K562 (cell line): Measurements from ENCODE around the gene MCL1. TPM values are rescaled to one million over a fixed set of nuclear protein-coding genes. Genes with fewer than 3 reads are reported as not detected.
A peak's percentile ranks its signal among the peaks of the same experiment; 100 is the strongest.

ENCODE experiments used
- CBX5 ChIP-seq: IDR thresholded peaks from 2 replicates; pipeline ENCODE4 v1.6.1; 2014; ENCODE audit warnings: low read depth, borderline replicate concordance
- CXXC5 ChIP-seq: fragments of 250-450 bp; sonication (Bioruptor Pico); IDR thresholded peaks from 2 replicates; pipeline ENCODE4 v1.8.0; 2022; ENCODE audit warnings: inconsistent platforms, mild to moderate bottlenecking, moderate library complexity
- E2F3 ChIP-seq: fragments of 250-450 bp; sonication (Bioruptor Pico); IDR thresholded peaks from 2 replicates; pipeline ENCODE4 v1.4.0; 2020; ENCODE audit warnings: mild to moderate bottlenecking
- ERF ChIP-seq: fragments of 450-650 bp; formaldehyde crosslinking; IDR thresholded peaks from 2 replicates; pipeline ENCODE4 v1.4.0; 2020; ENCODE audit warnings: mild to moderate bottlenecking, mixed read lengths
- GABPA ChIP-seq: fragments of 200-800 bp; sonication (Bioruptor generic); conservative IDR thresholded peaks from 2 replicates; pipeline ENCODE4 v1.6.1; 2016; ENCODE audit warnings: low read depth, missing genetic modification characterization, missing compliant biosample characterization
- KDM4B ChIP-seq, 2 experiments: fragments of 450-650 bp in 1 of 2; sonication (generic) in 1 of 2; IDR thresholded peaks; 2 replicates each; pipeline ENCODE4 v1.6.1; 2016 to 2017; ENCODE audit warnings: borderline replicate concordance in 2 of 2, antibody characterized with exemption in 1 of 2, low read depth in 1 of 2, mild to moderate bottlenecking in 1 of 2
- NR2C1 ChIP-seq, 2 experiments: fragments of 450-650 bp; IDR thresholded peaks; 2 replicates each; pipeline ENCODE4 v1.6.1; 2017; ENCODE audit warnings: mild to moderate bottlenecking in 2 of 2, antibody characterized with exemption in 1 of 2, inconsistent platforms in 1 of 2, missing compliant biosample characterization in 1 of 2, missing genetic modification characterization in 1 of 2
- NUFIP1 ChIP-seq: fragments of 450-650 bp; IDR thresholded peaks from 2 replicates; pipeline ENCODE4 v1.6.1; 2018; ENCODE audit not compliant: partially characterized antibody
- POLR2AphosphoS2 ChIP-seq: IDR thresholded peaks from 2 replicates; pipeline ENCODE4 v1.6.1; 2012; ENCODE audit warnings: low read length, improper control_type of control experiment
- RCOR1 ChIP-seq, 2 experiments: IDR thresholded peaks; 2 replicates each; pipeline ENCODE4 v1.6.1; 2012; ENCODE audit warnings: low read depth in 2 of 2, low read length in 2 of 2, borderline replicate concordance in 1 of 2, improper control_type of control experiment in 1 of 2
- RFX1 ChIP-seq: fragments of 450-650 bp; IDR thresholded peaks from 2 replicates; pipeline ENCODE4 v1.6.1; 2016; ENCODE audit warnings: mild to moderate bottlenecking, moderate library complexity
- SIN3B ChIP-seq: fragments of 450-650 bp; IDR thresholded peaks from 2 replicates; pipeline ENCODE4 v1.6.1; 2017; ENCODE audit warnings: low read depth, mild to moderate bottlenecking, moderate library complexity
- polyA plus RNA-seq, 8 experiments: library from polyadenylated mRNA; depleted of rRNA in 4 of 8; stranded (reverse) in 5 of 8; unstranded in 3 of 8; fragments of >200 nt; fragmentation: Nextera tagmentation in 2 of 8; fragmentation: Illumina TruSeq in 1 of 8; extraction: Ambion mirVana in 2 of 8; extraction: Trizol in 1 of 8; gene quantifications; 2 replicates each; pipeline versions ENCODE4 v1.2.1 to v1.2.3, GENCODE V29; 2011 to 2014; ENCODE audit warnings: inconsistent platforms in 1 of 8, missing spikeins in 1 of 8
- total RNA-seq, 7 experiments: library from RNA; depleted of rRNA in 6 of 7; stranded (reverse); fragments of >200 nt in 6 of 7; fragmentation: Illumina TruSeq in 2 of 7; extraction: Trizol in 2 of 7; gene quantifications; 2 replicates each; pipeline versions ENCODE4 v1.2.1 to v1.2.3, GENCODE V29; 2011 to 2021; ENCODE audit warnings: low replicate concordance in 1 of 7
- TF ChIP-seq, protein P1 (sequence below): fragments of 250-450 bp; sonication (Bioruptor Pico); IDR thresholded peaks from 2 replicates; pipeline ENCODE4 v1.4.0; 2020
- TF ChIP-seq, protein P2 (sequence below): sonication (generic); formaldehyde crosslinking; IDR thresholded peaks from 2 replicates; pipeline ENCODE4 v1.8.1; 2023; ENCODE audit warnings: mild to moderate bottlenecking, missing genetic modification reagents
- TF ChIP-seq, protein P3 (sequence below): sonication (generic); formaldehyde crosslinking; IDR thresholded peaks from 2 replicates; pipeline ENCODE4 v1.8.1; 2023; ENCODE audit warnings: missing genetic modification reagents, mild to moderate bottlenecking, borderline replicate concordance

MCL1 gene
- total and polyA plus RNA-seq, 9 of the 15 experiments (the other 6 are each of a cell fraction or from before 2014, with no cell fraction given) = 27.1 to 224 (median 138) TPM

- TF ChIP-seq, protein P1, sequence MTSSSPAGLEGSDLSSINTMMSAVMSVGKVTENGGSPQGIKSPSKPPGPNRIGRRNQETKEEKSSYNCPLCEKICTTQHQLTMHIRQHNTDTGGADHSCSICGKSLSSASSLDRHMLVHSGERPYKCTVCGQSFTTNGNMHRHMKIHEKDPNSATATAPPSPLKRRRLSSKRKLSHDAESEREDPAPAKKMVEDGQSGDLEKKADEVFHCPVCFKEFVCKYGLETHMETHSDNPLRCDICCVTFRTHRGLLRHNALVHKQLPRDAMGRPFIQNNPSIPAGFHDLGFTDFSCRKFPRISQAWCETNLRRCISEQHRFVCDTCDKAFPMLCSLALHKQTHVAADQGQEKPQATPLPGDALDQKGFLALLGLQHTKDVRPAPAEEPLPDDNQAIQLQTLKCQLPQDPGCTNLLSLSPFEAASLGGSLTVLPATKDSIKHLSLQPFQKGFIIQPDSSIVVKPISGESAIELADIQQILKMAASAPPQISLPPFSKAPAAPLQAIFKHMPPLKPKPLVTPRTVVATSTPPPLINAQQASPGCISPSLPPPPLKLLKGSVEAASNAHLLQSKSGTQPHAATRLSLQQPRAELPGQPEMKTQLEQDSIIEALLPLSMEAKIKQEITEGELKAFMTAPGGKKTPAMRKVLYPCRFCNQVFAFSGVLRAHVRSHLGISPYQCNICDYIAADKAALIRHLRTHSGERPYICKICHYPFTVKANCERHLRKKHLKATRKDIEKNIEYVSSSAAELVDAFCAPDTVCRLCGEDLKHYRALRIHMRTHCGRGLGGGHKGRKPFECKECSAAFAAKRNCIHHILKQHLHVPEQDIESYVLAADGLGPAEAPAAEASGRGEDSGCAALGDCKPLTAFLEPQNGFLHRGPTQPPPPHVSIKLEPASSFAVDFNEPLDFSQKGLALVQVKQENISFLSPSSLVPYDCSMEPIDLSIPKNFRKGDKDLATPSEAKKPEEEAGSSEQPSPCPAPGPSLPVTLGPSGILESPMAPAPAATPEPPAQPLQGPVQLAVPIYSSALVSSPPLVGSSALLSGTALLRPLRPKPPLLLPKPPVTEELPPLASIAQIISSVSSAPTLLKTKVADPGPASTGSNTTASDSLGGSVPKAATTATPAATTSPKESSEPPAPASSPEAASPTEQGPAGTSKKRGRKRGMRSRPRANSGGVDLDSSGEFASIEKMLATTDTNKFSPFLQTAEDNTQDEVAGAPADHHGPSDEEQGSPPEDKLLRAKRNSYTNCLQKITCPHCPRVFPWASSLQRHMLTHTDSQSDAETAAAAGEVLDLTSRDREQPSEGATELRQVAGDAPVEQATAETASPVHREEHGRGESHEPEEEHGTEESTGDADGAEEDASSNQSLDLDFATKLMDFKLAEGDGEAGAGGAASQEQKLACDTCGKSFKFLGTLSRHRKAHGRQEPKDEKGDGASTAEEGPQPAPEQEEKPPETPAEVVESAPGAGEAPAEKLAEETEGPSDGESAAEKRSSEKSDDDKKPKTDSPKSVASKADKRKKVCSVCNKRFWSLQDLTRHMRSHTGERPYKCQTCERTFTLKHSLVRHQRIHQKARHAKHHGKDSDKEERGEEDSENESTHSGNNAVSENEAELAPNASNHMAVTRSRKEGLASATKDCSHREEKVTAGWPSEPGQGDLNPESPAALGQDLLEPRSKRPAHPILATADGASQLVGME (CRISPR knock-in tag) = no peak
- TF ChIP-seq SIN3B (no peak), RFX1 (no peak), ERF (no peak), CBX5 (no peak), RCOR1 (IDR thresholded peaks at IDR 0.05; ENCODE audit: borderline replicate concordance in 1 of 2, low read depth in 2 of 2, low read length in 2 of 2) (no peak), GABPA (tag) (no peak), KDM4B (IDR thresholded peaks at IDR 0.05; ENCODE audit: borderline replicate concordance in 2 of 2, low read depth in 1 of 2) (no peak), E2F3 (CRISPR knock-in tag) (no peak), NUFIP1 (no peak), NR2C1 (IDR thresholded peaks at IDR 0.05) (no peak), NR2C1 (tag; IDR thresholded peaks at IDR 0.05) (peak; percentile 71), CXXC5 (CRISPR knock-in tag) (0 out of 2 replicates have a peak, but pooled peaks have one; percentile 26), POLR2AphosphoS2 (0 out of 2 replicates have a peak, but pooled peaks have one; percentile 27)
- TF ChIP-seq, protein P2, sequence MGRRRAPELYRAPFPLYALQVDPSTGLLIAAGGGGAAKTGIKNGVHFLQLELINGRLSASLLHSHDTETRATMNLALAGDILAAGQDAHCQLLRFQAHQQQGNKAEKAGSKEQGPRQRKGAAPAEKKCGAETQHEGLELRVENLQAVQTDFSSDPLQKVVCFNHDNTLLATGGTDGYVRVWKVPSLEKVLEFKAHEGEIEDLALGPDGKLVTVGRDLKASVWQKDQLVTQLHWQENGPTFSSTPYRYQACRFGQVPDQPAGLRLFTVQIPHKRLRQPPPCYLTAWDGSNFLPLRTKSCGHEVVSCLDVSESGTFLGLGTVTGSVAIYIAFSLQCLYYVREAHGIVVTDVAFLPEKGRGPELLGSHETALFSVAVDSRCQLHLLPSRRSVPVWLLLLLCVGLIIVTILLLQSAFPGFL (CRISPR knock-in tag) = no peak
- TF ChIP-seq, protein P3, sequence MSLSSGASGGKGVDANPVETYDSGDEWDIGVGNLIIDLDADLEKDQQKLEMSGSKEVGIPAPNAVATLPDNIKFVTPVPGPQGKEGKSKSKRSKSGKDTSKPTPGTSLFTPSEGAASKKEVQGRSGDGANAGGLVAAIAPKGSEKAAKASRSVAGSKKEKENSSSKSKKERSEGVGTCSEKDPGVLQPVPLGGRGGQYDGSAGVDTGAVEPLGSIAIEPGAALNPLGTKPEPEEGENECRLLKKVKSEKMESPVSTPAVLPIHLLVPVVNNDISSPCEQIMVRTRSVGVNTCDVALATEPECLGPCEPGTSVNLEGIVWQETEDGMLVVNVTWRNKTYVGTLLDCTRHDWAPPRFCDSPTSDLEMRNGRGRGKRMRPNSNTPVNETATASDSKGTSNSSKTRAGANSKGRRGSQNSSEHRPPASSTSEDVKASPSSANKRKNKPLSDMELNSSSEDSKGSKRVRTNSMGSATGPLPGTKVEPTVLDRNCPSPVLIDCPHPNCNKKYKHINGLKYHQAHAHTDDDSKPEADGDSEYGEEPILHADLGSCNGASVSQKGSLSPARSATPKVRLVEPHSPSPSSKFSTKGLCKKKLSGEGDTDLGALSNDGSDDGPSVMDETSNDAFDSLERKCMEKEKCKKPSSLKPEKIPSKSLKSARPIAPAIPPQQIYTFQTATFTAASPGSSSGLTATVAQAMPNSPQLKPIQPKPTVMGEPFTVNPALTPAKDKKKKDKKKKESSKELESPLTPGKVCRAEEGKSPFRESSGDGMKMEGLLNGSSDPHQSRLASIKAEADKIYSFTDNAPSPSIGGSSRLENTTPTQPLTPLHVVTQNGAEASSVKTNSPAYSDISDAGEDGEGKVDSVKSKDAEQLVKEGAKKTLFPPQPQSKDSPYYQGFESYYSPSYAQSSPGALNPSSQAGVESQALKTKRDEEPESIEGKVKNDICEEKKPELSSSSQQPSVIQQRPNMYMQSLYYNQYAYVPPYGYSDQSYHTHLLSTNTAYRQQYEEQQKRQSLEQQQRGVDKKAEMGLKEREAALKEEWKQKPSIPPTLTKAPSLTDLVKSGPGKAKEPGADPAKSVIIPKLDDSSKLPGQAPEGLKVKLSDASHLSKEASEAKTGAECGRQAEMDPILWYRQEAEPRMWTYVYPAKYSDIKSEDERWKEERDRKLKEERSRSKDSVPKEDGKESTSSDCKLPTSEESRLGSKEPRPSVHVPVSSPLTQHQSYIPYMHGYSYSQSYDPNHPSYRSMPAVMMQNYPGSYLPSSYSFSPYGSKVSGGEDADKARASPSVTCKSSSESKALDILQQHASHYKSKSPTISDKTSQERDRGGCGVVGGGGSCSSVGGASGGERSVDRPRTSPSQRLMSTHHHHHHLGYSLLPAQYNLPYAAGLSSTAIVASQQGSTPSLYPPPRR (CRISPR knock-in tag) = no peak
Observed at GRCh38 chr1:150615346-150616201, 36.2 kb upstream of the MCL1 start (continued).
